NK-92 (cell line): ENCODE measurements around the gene TMEM209.
A peak's percentile ranks its signal among the peaks of the same experiment; 100 is the strongest.
"Not testable (repeated sequence)": the region's sequence is repeated elsewhere in the genome, so short reads cannot be mapped to it uniquely, and the experiment has no call there.

Experiments
- DNase-seq: peaks from one replicate; lab custom pipeline; 2025; ENCODE audit not compliant: unreplicated experiment; lab: John Stamatoyannopoulos, UW

TMEM209 gene

GRCh38 chr7:130205084-130205947, at the start of gene TMEM209:
TMEM209 (minus strand) TSS chr7:130205406; CDS start chr7:130205375, 31 bp downstream.
- DNase-seq, result peak; percentile 67

- no peak for DNase-seq
Observed at GRCh38 chr7:130254555-130254954, 49.3 kb upstream of the TMEM209 start.

GRCh38 chr7:130249626-130250025, 44.4 kb upstream of the TMEM209 start:
- DNase-seq, result not testable (repeated sequence)

- DNase-seq, result not testable (repeated sequence)
Observed at GRCh38 chr7:130248842-130249241, 43.6 kb upstream of the TMEM209 start.

GRCh38 chr7:130246491-130246890, 41.3 kb upstream of the TMEM209 start:
- not testable (repeated sequence) for DNase-seq

GRCh38 chr7:130243486-130243885, 38.3 kb upstream of the TMEM209 start:
- not testable (repeated sequence) for DNase-seq

GRCh38 chr7:130242198-130243014, 37.2 kb upstream of the TMEM209 start:
- DNase-seq, result no peak

GRCh38 chr7:130240240-130240639, 35.0 kb upstream of the TMEM209 start:
- DNase-seq, result no peak

GRCh38 chr7:130236361-130236760, 31.2 kb upstream of the TMEM209 start:
- not testable (repeated sequence) for DNase-seq

GRCh38 chr7:130234078-130234477, 28.9 kb upstream of the TMEM209 start:
- DNase-seq, result no peak

- DNase-seq, result no peak
Observed at GRCh38 chr7:130232209-130232608, 27.0 kb upstream of the TMEM209 start.

GRCh38 chr7:130231792-130232191, 26.6 kb upstream of the TMEM209 start:
- no peak for DNase-seq

- DNase-seq, result not testable (repeated sequence)
Observed at GRCh38 chr7:130229981-130230380, 24.8 kb upstream of the TMEM209 start.

- DNase-seq, result no peak
Observed at GRCh38 chr7:130228840-130229502, 23.8 kb upstream of the TMEM209 start.

GRCh38 chr7:130227883-130228575, 22.8 kb upstream of the TMEM209 start:
- DNase-seq, result no peak

- no peak for DNase-seq
Observed at GRCh38 chr7:130226333-130226732, 21.1 kb upstream of the TMEM209 start.

- DNase-seq, result not testable (repeated sequence)
Observed at GRCh38 chr7:130224923-130225322, 19.7 kb upstream of the TMEM209 start.

- no peak for DNase-seq
Observed at GRCh38 chr7:130224210-130224609, 19.0 kb upstream of the TMEM209 start.

- DNase-seq, result no peak
Observed at GRCh38 chr7:130223646-130224045, 18.4 kb upstream of the TMEM209 start.

- DNase-seq, result no peak
Observed at GRCh38 chr7:130221746-130222145, 16.5 kb upstream of the TMEM209 start.

- DNase-seq, result no peak
Observed at GRCh38 chr7:130219871-130220270, 14.7 kb upstream of the TMEM209 start.
